Right renal pelvis (tissue), 4 donors: Measurements from ENCODE around the gene NAA10. TPM values are rescaled to one million over a fixed set of nuclear protein-coding genes. Genes with fewer than 3 reads are reported as not detected.

Experiments used
- DNase-seq, 4 donors: peaks; one replicate each; pipeline ENCODE4 v3.0.0-alpha.2; 2013; ENCODE audit warnings: low read depth in 4 of 4, low spot score in 3 of 4, missing footprints in 1 of 4
- polyA plus RNA-seq, 4 donors: library from polyadenylated mRNA; unstranded; fragments of 120-200 nt; gene quantifications; one replicate each; pipeline ENCODE4 v1.2.1, GENCODE V29; 2013; ENCODE audit not compliant: insufficient read length in 4 of 4

Gene NAA10
- polyA plus RNA-seq, 4 donors, result 60.2 to 80.1 (median 66.6) TPM

DNA sequence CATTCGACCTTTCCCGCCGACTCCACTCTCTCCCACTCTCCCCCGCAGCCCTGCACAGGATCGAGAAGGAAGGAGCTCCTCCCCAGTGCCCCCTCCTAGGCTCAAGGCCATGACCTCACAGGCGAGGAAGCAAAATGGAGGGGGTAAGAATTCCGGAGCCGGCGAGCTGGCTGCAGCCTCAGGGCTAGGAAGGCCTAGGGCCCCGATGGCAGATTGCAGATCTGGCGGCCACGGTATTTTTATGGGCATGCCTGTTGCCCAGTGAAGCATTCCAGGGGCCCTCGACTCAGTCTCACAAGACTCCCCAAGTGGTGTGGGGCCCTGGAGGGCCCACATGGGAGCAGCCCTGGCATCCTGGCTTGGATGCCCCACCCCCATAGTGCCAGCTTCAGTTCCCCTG is 47.9 kb downstream of the NAA10 start:
- DNase-seq, result no peak

GRCh38 chrX:153885968-153886903 is 48.6 kb downstream of the NAA10 start, which contains the start of gene L1CAM:
Gene L1CAM (minus strand): TSS chrX:153886173. CDS start chrX:153875836, 10,337 bp downstream.
- DNase-seq, result no peak

DNA sequence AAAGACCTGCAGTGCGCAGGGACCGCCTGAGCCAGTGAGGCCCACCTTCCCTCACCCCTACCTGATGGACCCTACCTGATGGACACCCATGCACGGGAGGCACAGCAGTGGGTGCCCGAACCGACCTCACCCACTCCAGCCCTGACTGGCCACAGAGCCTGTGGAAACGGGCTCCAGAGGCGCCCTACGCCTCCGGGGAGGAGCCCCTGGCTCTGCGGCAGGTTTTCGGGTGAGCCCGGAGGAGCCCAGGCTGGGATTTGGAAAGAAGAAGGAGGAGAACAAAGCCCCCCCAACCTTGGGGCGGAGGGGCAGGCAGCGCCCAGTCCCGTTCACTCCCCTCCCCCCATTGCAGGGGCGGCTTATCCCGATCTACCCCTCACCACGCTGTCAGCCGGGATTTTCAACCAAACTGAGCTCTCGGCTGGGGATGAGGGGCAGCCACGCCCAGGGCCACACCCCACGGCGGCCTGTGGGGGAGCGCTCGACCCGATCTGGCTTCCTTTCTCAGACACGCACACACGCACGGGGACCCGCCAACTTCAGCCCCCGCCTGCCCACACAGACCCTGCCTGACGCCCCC is 49.5 kb downstream of the NAA10 start:
- DNase-seq, result no peak

GRCh38 chrX:153884590-153884989 is 50.2 kb downstream of the NAA10 start:
- no peak for DNase-seq

GRCh38 chrX:153884136-153884535 is 50.7 kb downstream of the NAA10 start:
- no peak for DNase-seq

DNA sequence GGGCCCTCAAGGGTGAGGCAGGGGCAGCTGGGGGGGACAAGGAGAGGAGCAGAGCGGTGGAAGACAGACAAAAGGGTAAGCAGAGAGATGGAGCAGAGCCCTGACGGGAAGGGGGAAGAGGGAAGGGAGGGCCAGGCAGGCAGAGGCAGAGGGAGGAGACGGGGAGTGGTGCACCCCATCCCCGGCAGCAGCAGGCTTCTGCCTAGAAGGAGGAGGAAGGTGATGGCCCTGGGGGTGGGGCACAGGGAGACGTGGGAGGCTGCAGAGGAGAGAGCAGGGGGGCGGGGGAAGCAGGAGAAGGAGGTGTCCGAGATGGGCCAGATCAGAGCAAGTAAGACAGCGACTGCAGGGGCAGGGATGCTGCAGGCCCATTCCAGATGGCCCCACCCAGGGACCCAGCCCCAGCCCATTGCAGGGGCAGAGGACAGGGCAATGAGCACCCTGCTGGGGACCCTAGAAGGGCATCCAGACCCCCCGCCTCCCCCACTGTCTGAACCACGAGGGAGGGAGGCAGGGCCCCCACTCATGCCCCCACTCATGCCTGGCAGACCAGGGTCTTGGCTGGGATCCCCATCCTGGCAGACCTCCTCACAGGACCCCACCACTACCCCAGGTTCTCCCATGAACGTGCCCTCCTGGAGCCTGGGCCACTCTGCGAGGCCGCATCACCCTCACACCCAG is 51.5 kb downstream of the NAA10 start:
- DNase-seq, result no peak

- no peak for DNase-seq
Measured at GRCh38 chrX:153882557-153882956, 52.3 kb downstream of the NAA10 start.

DNA sequence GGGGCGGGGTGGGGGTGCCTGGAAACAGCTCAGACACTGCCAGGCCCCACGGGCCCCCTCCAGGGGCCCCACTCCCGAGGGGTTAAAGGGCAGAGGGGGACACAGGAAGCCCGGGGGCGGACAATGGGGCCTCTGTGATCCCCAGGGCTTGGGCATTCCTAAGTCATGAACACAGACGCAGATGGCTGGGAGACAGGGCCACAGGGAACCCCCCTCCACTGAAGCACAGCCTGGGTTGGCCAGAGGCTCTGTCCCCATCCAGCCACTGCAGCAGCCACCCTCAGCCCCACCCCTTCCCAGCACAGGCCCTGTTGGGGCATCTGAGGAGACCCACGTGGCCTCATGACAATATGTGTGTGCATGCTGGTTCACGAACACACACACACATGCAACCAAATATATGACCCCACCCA is 52.7 kb downstream of the NAA10 start:
- no peak for DNase-seq

GRCh38 chrX:153881281-153881680 is 53.6 kb downstream of the NAA10 start:
- DNase-seq, result no peak

DNA sequence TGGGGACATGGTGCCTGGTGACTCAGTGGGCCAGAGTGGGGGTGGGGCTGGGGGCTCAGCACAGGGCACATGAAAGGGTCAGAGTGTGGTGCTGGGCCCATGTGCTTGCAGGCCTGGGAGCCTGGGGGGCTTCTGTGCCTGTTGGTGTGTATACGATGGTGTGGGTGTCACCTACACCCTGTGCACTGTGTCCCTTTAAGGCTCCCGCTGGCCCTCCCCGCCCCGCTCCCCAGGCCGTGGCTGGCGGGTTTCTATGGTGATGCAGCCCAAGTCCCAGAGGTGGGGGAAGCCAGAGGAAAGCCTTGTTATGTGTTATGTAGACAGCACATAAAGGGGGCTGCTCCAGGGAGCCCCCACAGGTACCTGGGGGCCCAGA is 54.4 kb downstream of the NAA10 start:
- no peak for DNase-seq

DNA sequence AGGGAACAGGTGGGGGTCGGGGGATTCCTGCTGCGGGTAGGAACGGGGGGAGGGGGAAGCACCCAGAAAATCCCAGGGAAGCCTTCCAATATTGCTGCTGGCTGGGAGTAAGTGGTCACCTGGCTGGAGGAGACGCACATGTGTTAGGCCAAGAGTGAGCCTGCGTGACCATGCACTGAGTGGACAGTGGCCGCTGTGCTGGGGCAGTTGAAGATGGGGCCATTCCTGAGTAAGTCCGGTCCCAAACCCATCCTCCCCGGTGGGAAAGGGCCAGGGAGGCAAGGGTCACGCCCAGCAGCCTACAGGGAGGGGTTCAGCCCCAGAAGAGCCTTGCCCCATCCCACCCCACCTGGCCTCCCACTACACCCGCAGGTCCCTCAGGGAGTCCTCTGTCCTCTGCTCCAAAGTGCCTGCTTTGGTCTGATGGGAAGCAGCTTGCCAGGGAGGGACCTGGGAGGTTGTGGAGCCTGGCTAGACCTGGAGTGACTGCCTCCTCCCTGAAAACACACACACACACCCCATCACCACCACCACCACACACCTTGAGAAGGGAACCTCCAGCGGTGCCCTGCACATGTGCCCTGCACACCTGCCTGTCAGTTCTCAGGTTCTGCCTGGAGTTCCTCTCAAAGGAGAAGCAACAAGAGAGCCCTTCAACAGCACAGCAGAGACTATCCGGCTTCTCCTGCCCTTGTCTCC is 54.9 kb downstream of the NAA10 start:
- DNase-seq, result no peak

Other genes starting within 250 kb of the NAA10 start
- gene SLC6A8, start 247.1 kb downstream of the NAA10 start, polyA plus RNA-seq, result 10 to 100 TPM; 46.6 to 74.1 (median 52.6) TPM
- 100 to 1,000 TPM; 192 to 206 (median 199) TPM for gene BCAP31, start 210.7 kb downstream of the NAA10 start, polyA plus RNA-seq
- 1 to 10 TPM; 6.3 to 8.9 (median 7.1) TPM for gene ABCD1, start 210.2 kb downstream of the NAA10 start, polyA plus RNA-seq
- 1 to 10 TPM in 3 of 4 donors, under 1 TPM in 1; 0.82 to 2.9 (median 2.1) TPM for gene PLXNB3, start 170.8 kb downstream of the NAA10 start, polyA plus RNA-seq
- 1 to 10 TPM in 3 of 4 donors, under 1 TPM in 1; 0.90 to 2.0 (median 1.5) TPM for gene SRPK3, start 154.0 kb downstream of the NAA10 start, polyA plus RNA-seq
- 10 to 100 TPM; 62.2 to 90.3 (median 72.7) TPM for gene IDH3G, start 140.7 kb downstream of the NAA10 start, polyA plus RNA-seq
- 100 to 1,000 TPM; 141 to 189 (median 155) TPM for gene SSR4, start 140.4 kb downstream of the NAA10 start, polyA plus RNA-seq
- 10 to 100 TPM in 1 of 4 donors, 1 to 10 TPM in 3; 7.7 to 10.6 (median 8.8) TPM for gene PDZD4, start 104.5 kb downstream of the NAA10 start, polyA plus RNA-seq
- 10 to 100 TPM; 46.4 to 59.9 (median 47.9) TPM for gene L1CAM, start 48.9 kb downstream of the NAA10 start, polyA plus RNA-seq
- 1 to 10 TPM; 1.4 to 3.1 (median 2.0) TPM for gene AVPR2, start 30.4 kb downstream of the NAA10 start, polyA plus RNA-seq
- 10 to 100 TPM; 24.6 to 37.8 (median 27.8) TPM for gene ARHGAP4, start 8.8 kb downstream of the NAA10 start, polyA plus RNA-seq
- gene RENBP, start 9.6 kb upstream of the NAA10 start, polyA plus RNA-seq, result 10 to 100 TPM; 16.3 to 27.1 (median 18.8) TPM
- 10 to 100 TPM; 41.5 to 44.3 (median 41.9) TPM for gene HCFC1, start 36.8 kb upstream of the NAA10 start, polyA plus RNA-seq
- gene TMEM187, start 37.7 kb upstream of the NAA10 start, polyA plus RNA-seq, result 1 to 10 TPM; 6.9 to 9.6 (median 7.4) TPM
- gene IRAK1, start 84.9 kb upstream of the NAA10 start, polyA plus RNA-seq, result 10 to 100 TPM; 48.4 to 62.2 (median 51.7) TPM
- 10 to 100 TPM; 30.2 to 36.9 (median 31.6) TPM for gene MECP2, start 162.7 kb upstream of the NAA10 start, polyA plus RNA-seq
- gene OPN1LW, start 209.2 kb upstream of the NAA10 start, polyA plus RNA-seq, result not detected
- gene OPN1MW, start 247.6 kb upstream of the NAA10 start, polyA plus RNA-seq, result not detected